SK-N-SH treated with all-trans-retinoic acid at 6 μM for 48 hours (cell line): ENCODE data around the gene FATE1.

ENCODE experiments used
- ATAC-seq: fragments of 200-7000 bp; cut with Tn5 transposase; 3 replicates; pipeline ENCODE4 v1.9.1; 2020; ENCODE audit warnings: mild to moderate bottlenecking, moderate library complexity
- ARNTL ChIP-seq: fragments of 450-650 bp; formaldehyde crosslinking; IDR thresholded peaks from 2 replicates; pipeline ENCODE4 v1.5.0; 2020; ENCODE audit warnings: low read depth, mild to moderate bottlenecking, moderate library complexity, borderline replicate concordance
- BACH2 ChIP-seq: fragments of 250-450 bp; sonication (Bioruptor Pico); IDR thresholded peaks from 2 replicates; pipeline ENCODE4 v1.9.0; 2021; ENCODE audit warnings: mild to moderate bottlenecking, borderline replicate concordance
- CSDC2 ChIP-seq: fragments of 250-450 bp; sonication (Bioruptor Pico); IDR thresholded peaks from 2 replicates; pipeline ENCODE4 v1.5.0; 2020; ENCODE audit warnings: mild to moderate bottlenecking, moderate library complexity
- ESRRG ChIP-seq: fragments of 250-450 bp; sonication (Bioruptor Pico); IDR thresholded peaks from 2 replicates; pipeline ENCODE4 v1.6.1; 2021; ENCODE audit warnings: mild to moderate bottlenecking
- GLIS3 ChIP-seq: fragments of 250-450 bp; sonication (Bioruptor Pico); IDR thresholded peaks from 2 replicates; pipeline ENCODE4 v1.5.0; 2020; ENCODE audit warnings: mild to moderate bottlenecking, moderate library complexity
- ISL1 ChIP-seq: fragments of 250-450 bp; sonication (Bioruptor Pico); IDR thresholded peaks from 2 replicates; pipeline ENCODE4 v2.1.2; 2022; ENCODE audit warnings: mild to moderate bottlenecking, moderate library complexity
- OSR1 ChIP-seq: fragments of 250-450 bp; sonication (Bioruptor Pico); IDR thresholded peaks from 2 replicates; pipeline ENCODE4 v1.8.0; 2022; ENCODE audit warnings: moderate library complexity, mild to moderate bottlenecking, inconsistent platforms
- PATZ1 ChIP-seq: fragments of 250-450 bp; sonication (Bioruptor Pico); IDR thresholded peaks from 2 replicates; pipeline ENCODE4 v1.8.0; 2020; ENCODE audit warnings: mild to moderate bottlenecking, moderate library complexity, borderline replicate concordance
- POU6F1 ChIP-seq: fragments of 250-450 bp; sonication (Bioruptor Pico); IDR thresholded peaks from 2 replicates; pipeline ENCODE4 v1.8.0; 2021; ENCODE audit warnings: low read depth, mild to moderate bottlenecking, moderate library complexity, borderline replicate concordance
- PPARA ChIP-seq: fragments of 250-450 bp; sonication (Bioruptor Pico); IDR thresholded peaks from 2 replicates; pipeline ENCODE4 v1.5.0; 2020; ENCODE audit warnings: mild to moderate bottlenecking, borderline replicate concordance
- RARB ChIP-seq: fragments of 250-450 bp; sonication (Bioruptor Pico); IDR thresholded peaks from 2 replicates; pipeline ENCODE4 v1.8.0; 2021; ENCODE audit warnings: mild to moderate bottlenecking, moderate library complexity
- SNAI2 ChIP-seq: fragments of 250-450 bp; sonication (Bioruptor Pico); IDR thresholded peaks from 2 replicates; pipeline ENCODE4 v1.5.0; 2020; ENCODE audit warnings: mild to moderate bottlenecking, moderate library complexity
- TCF4 ChIP-seq: fragments of 250-450 bp; sonication (Bioruptor Pico); IDR thresholded peaks from 2 replicates; pipeline ENCODE4 v1.8.0; 2021; ENCODE audit warnings: mild to moderate bottlenecking, moderate library complexity, borderline replicate concordance
- TOX ChIP-seq: fragments of 250-450 bp; sonication (Bioruptor Pico); IDR thresholded peaks from 2 replicates; pipeline ENCODE4 v1.8.0; 2021; ENCODE audit warnings: mild to moderate bottlenecking, moderate library complexity, borderline replicate concordance
- TSHZ2 ChIP-seq: fragments of 250-450 bp; sonication (Bioruptor Pico); IDR thresholded peaks from 2 replicates; pipeline ENCODE4 v1.5.0; 2020; ENCODE audit warnings: mild to moderate bottlenecking, moderate library complexity
- ZC3H10 ChIP-seq: fragments of 250-450 bp; sonication (Bioruptor Pico); IDR thresholded peaks from 2 replicates; pipeline ENCODE4 v1.5.1; 2021; ENCODE audit warnings: mild to moderate bottlenecking, moderate library complexity
- ZFP3 ChIP-seq: fragments of 250-450 bp; sonication (Bioruptor Pico); IDR thresholded peaks from 2 replicates; pipeline ENCODE4 v1.5.0; 2020; ENCODE audit warnings: mild to moderate bottlenecking, moderate library complexity
- ZFP30 ChIP-seq: fragments of 450-650 bp; formaldehyde crosslinking; IDR thresholded peaks from 2 replicates; pipeline ENCODE4 v1.5.0; 2022; ENCODE audit warnings: mild to moderate bottlenecking, moderate library complexity
- ZNF565 ChIP-seq: fragments of 450-650 bp; formaldehyde crosslinking; conservative IDR thresholded peaks from 2 replicates; pipeline ENCODE4 v1.5.0; 2020; ENCODE audit warnings: low read depth, mild to moderate bottlenecking, moderate library complexity
- ZNF70 ChIP-seq: fragments of 450-650 bp; formaldehyde crosslinking; IDR thresholded peaks from 2 replicates; pipeline ENCODE4 v1.5.0; 2020; ENCODE audit warnings: mild to moderate bottlenecking, moderate library complexity
- ZNF8 ChIP-seq: fragments of 450-650 bp; formaldehyde crosslinking; IDR thresholded peaks from 2 replicates; pipeline ENCODE4 v1.5.0; 2020; ENCODE audit warnings: mild to moderate bottlenecking, moderate library complexity
- TF ChIP-seq, protein P1 (sequence below): fragments of 250-450 bp; sonication (Bioruptor Pico); IDR thresholded peaks from 2 replicates; pipeline ENCODE4 v1.5.1; 2021; ENCODE audit warnings: mild to moderate bottlenecking, moderate library complexity
- TF ChIP-seq, protein P2 (sequence below): fragments of 250-450 bp; sonication (Bioruptor Pico); IDR thresholded peaks from 2 replicates; pipeline ENCODE4 v1.5.1; 2020; ENCODE audit warnings: low read depth, mild to moderate bottlenecking, moderate library complexity

Gene FATE1

DNA sequence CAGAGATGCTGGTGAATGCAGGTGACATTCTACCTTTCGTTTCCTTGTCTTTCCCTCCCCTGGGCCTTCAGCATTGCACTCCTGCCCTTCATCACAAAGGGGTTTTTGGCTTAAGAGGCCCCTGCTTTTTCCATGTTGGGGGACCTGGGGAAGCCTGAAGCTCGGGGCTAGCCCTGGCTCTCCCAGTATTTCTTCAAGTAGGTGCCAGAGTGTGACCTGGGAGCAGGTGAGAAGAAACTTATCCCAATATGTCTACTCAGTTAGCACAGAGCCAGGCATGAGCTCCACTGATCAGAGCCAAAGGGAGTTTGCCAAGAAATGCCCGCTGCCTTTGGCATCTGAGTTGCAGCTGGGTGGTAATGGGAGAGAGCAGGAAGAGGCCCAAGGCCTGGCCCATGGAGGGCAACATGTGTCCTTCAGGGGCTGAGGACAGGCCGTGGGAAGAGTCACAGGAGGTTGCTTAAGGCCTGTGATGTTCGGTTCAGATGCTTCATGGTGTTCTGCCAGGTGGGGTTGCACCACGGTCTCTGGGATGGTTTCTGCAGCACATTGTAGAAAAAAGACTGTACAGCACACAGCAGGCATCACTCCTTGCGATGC, 13.0 kb upstream of the FATE1 start:
- TF ChIP-seq RARB (CRISPR knock-in tag) = no peak
- no peak for TF ChIP-seq BACH2 (CRISPR knock-in tag)
- TF ChIP-seq CSDC2 (CRISPR knock-in tag) = no peak
- TF ChIP-seq OSR1 (CRISPR knock-in tag) = no peak
- no peak for TF ChIP-seq PATZ1
- TF ChIP-seq ZFP30 (CRISPR knock-in tag) = no peak
- TF ChIP-seq TOX = no peak
- no peak for TF ChIP-seq SNAI2
- TF ChIP-seq, protein P1, sequence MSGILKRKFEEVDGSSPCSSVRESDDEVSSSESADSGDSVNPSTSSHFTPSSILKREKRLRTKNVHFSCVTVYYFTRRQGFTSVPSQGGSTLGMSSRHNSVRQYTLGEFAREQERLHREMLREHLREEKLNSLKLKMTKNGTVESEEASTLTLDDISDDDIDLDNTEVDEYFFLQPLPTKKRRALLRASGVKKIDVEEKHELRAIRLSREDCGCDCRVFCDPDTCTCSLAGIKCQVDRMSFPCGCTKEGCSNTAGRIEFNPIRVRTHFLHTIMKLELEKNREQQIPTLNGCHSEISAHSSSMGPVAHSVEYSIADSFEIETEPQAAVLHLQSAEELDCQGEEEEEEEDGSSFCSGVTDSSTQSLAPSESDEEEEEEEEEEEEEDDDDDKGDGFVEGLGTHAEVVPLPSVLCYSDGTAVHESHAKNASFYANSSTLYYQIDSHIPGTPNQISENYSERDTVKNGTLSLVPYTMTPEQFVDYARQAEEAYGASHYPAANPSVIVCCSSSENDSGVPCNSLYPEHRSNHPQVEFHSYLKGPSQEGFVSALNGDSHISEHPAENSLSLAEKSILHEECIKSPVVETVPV (CRISPR knock-in tag) = no peak
- TF ChIP-seq, protein P2, sequence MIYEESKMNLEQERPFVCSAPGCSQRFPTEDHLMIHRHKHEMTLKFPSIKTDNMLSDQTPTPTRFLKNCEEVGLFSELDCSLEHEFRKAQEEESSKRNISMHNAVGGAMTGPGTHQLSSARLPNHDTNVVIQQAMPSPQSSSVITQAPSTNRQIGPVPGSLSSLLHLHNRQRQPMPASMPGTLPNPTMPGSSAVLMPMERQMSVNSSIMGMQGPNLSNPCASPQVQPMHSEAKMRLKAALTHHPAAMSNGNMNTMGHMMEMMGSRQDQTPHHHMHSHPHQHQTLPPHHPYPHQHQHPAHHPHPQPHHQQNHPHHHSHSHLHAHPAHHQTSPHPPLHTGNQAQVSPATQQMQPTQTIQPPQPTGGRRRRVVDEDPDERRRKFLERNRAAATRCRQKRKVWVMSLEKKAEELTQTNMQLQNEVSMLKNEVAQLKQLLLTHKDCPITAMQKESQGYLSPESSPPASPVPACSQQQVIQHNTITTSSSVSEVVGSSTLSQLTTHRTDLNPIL (CRISPR knock-in tag) = no peak
- TF ChIP-seq TSHZ2 (CRISPR knock-in tag) = no peak
- TF ChIP-seq ESRRG (CRISPR knock-in tag) = no peak
- TF ChIP-seq TCF4 (CRISPR knock-in tag) = no peak
- no peak for TF ChIP-seq ZFP3
- TF ChIP-seq ZNF8 = no peak
- TF ChIP-seq ZC3H10 (CRISPR knock-in tag) = no peak
- TF ChIP-seq ZNF70 = no peak
- no peak for TF ChIP-seq PPARA (CRISPR knock-in tag)
- no peak for ATAC-seq

- no peak for ATAC-seq
- TF ChIP-seq ZFP30 (CRISPR knock-in tag) (no peak), ISL1 (CRISPR knock-in tag) (no peak), TOX (no peak), ZNF565 (CRISPR knock-in tag) (no peak), ARNTL (CRISPR knock-in tag) (no peak), TSHZ2 (CRISPR knock-in tag) (no peak), GLIS3 (CRISPR knock-in tag) (no peak), POU6F1 (CRISPR knock-in tag) (no peak), PATZ1 (no peak), RARB (CRISPR knock-in tag) (no peak), ZNF70 (no peak), OSR1 (CRISPR knock-in tag) (no peak)
- TF ChIP-seq, protein P2 (CRISPR knock-in tag) = no peak
- TF ChIP-seq, protein P1 (CRISPR knock-in tag) = no peak
Observed at GRCh38 chrX:151703487-151703886, 12.3 kb upstream of the FATE1 start.
